ENCODE data around the gene DGCR8. TPM values are rescaled to one million over a fixed set of nuclear protein-coding genes. Genes with fewer than 3 reads are reported as not detected.

The DGCR8 gene
- total RNA-seq, 2 donors from 2014 or later = 23.7 to 47.3 TPM

DNA sequence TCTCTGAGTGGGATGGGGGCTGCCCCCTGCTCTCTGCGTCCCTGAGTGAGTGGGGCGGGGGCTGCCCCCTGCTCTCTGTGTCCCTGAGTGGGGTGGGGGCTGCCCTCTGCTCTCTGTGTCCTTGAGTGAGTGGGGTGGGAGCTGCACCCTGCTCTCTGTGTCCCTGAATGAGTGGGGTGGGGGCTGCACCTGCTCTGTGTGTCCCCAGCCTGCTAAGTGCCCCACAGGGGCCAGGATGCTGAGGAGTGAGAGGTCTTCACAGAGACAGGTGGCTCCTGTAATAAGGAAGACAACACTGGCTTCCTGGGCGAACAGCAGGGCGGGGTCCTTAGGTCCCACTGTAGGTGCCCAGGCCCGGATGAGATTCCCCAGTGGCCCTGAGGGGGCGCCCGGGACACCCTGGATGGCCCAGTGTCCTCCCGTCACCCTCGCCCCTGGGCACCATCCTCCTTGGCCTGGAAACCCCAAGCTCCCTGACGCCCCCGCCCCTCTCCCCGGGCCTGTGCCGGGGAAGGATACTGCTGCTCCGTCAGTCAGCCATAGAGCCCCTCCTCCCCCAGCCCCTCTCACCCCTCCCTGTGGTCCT is 74.7 kb downstream of the DGCR8 start:
- no peaks in the 10 kb centered on the region for H3K4me1 ChIP-seq (ENCODE audit: control insufficient read depth in 1 of 2, low read depth in 2 of 2)
- TF ChIP-seq, protein P1, sequence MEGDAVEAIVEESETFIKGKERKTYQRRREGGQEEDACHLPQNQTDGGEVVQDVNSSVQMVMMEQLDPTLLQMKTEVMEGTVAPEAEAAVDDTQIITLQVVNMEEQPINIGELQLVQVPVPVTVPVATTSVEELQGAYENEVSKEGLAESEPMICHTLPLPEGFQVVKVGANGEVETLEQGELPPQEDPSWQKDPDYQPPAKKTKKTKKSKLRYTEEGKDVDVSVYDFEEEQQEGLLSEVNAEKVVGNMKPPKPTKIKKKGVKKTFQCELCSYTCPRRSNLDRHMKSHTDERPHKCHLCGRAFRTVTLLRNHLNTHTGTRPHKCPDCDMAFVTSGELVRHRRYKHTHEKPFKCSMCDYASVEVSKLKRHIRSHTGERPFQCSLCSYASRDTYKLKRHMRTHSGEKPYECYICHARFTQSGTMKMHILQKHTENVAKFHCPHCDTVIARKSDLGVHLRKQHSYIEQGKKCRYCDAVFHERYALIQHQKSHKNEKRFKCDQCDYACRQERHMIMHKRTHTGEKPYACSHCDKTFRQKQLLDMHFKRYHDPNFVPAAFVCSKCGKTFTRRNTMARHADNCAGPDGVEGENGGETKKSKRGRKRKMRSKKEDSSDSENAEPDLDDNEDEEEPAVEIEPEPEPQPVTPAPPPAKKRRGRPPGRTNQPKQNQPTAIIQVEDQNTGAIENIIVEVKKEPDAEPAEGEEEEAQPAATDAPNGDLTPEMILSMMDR (IDR thresholded peaks at IDR 0.05) = no peak
- H3K27me3 ChIP-seq (replicated peaks; ENCODE audit: insufficient read depth) = no peaks in the 10 kb centered on the region
- no peaks in the 10 kb centered on the region for H3K36me3 ChIP-seq
- H3K9me3 ChIP-seq = no peaks in the 10 kb centered on the region
- DNase-seq (ENCODE audit: low spot score) = no peak
- H3K27ac ChIP-seq = no peak overlapping the region
- ATAC-seq (ENCODE audit: insufficient number of reproducible peaks, low FRiP score, low read depth) = no peak
- H3K4me3 ChIP-seq = no peak overlapping the region

DNA sequence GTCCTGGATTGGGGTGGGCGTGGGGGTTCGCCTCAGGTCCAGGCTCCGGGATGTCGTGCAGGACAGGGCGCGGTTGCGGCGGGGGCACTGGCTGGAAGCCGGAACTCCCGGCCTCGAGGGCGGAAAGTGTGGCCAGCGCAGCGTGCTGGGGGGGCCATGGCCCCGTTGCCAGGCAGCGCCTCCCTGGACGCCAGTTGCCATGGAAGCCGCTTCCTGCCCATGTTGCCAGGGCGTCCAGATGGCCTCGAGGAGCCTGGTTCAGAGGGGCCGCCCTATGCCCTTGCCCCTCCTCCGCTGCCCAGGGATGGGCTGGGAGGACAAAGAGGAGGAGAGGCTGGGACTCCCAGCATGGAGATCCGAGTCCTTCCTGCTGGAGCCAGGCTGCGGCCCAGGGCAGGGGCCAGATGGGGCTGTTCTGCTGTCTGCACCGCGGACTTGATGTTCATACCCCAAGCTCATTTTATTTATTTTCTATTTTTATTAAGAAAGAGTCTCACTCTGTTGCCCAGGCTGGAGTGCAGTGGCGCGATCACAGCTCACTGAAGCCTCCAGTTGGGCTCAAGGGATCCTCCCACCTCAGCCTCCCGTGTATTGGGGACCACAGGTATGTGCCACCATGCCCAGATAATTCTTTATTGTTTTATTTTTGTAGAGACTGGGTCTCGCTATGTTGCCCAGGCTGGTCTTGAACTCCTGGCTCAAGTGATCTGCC is 75.4 kb downstream of the DGCR8 start:
- Histone ChIP-seq H3K4me1 (ENCODE audit: control insufficient read depth in 1 of 2, low read depth in 2 of 2) (no peaks in the 10 kb centered on the region), H3K4me3 (no peak overlapping the region), H3K9me3 (no peaks in the 10 kb centered on the region), H3K36me3 (no peaks in the 10 kb centered on the region), H3K27ac (no peak overlapping the region), H3K27me3 (replicated peaks; ENCODE audit: insufficient read depth) (no peaks in the 10 kb centered on the region)
- ATAC-seq (ENCODE audit: insufficient number of reproducible peaks, low FRiP score, low read depth) = no peak
- no peak for DNase-seq (ENCODE audit: low spot score)
- TF ChIP-seq, protein P1 (IDR thresholded peaks at IDR 0.05) = no peak

DNA sequence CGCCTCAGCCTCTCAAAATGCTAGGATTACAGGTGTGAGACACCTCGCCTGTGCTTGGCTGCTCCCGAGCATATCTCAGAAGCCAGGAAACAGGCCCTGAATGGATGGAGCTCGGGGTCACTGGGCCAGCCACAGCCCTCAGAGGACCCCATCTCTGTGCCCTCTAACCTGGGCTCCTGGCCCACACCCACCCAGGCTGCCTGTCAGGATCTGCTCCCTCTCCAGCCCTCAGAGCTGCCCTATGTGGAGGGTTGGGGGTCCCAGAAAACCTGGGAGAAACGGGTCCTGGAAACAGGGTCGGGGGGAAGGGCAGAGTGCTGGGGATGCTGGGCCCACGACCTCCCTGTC is 76.0 kb downstream of the DGCR8 start:
- TF ChIP-seq, protein P1 (IDR thresholded peaks at IDR 0.05) = no peak
- Histone ChIP-seq H3K27ac (no peak overlapping the region), H3K27me3 (replicated peaks; ENCODE audit: insufficient read depth) (no peaks in the 10 kb centered on the region), H3K4me1 (ENCODE audit: control insufficient read depth in 1 of 2, low read depth in 2 of 2) (no peaks in the 10 kb centered on the region), H3K9me3 (no peaks in the 10 kb centered on the region), H3K4me3 (no peak overlapping the region), H3K36me3 (no peaks in the 10 kb centered on the region)
- DNase-seq (ENCODE audit: low spot score) (no peak), ATAC-seq (ENCODE audit: insufficient number of reproducible peaks, low FRiP score, low read depth) (no peak)

DNA sequence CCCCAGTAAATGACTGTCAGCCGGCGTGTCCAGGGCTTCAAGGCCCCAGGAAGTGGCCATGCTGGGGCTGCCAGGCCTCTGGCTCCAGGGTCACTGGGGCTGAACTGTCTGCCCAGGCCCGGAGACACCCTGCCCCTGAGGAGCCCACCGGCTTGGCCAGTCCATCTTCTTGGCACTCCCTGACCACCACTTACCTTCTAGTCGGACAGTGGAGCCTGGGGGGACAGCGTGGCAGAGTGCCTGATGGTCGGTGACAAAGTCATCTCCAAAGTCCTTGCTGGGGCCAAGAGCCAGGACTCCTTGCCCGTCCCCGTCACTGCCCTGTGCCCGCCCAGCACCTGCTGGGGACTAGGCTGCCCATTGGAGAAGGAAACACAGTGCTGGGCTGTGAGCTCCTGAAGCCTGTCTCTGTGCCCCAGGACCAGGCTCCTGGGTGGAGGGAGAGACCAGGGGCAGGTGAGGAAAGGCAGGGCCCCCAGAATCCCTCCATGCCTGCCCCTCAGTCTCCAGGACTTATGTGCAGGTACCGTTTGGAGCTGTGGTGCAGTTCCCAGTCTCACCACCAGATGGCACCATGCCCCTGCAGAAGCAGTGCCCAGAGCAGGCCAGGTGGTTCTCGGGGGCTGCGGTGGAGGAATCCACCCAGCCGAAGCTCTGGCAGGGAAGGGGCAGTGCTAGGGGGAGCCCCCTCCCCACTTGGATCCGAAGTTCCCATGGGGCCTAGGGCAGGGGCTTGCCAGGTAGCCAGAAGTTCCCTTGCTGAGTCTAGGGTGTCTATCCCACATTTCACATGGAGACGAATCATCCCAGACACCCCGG is 76.8 kb downstream of the DGCR8 start:
- Histone ChIP-seq H3K36me3 (no peaks in the 10 kb centered on the region), H3K27ac (no peak overlapping the region), H3K4me3 (no peak overlapping the region), H3K9me3 (no peaks in the 10 kb centered on the region), H3K27me3 (replicated peaks; ENCODE audit: insufficient read depth) (no peaks in the 10 kb centered on the region), H3K4me1 (ENCODE audit: control insufficient read depth in 1 of 2, low read depth in 2 of 2) (no peaks in the 10 kb centered on the region)
- TF ChIP-seq, protein P1 (IDR thresholded peaks at IDR 0.05) = peak; percentile 99
- ATAC-seq (ENCODE audit: insufficient number of reproducible peaks, low FRiP score, low read depth) (no peak), DNase-seq (ENCODE audit: low spot score) (peak; percentile 36)

Measured in thoracic aorta (tissue), 2 donors.